ENCODE data around the gene KCTD4. TPM values are rescaled to one million over a fixed set of nuclear protein-coding genes. Genes with fewer than 3 reads are reported as not detected.

Gene KCTD4
- total RNA-seq, 1 donor from 2014 or later: 0.64 TPM

DNA sequence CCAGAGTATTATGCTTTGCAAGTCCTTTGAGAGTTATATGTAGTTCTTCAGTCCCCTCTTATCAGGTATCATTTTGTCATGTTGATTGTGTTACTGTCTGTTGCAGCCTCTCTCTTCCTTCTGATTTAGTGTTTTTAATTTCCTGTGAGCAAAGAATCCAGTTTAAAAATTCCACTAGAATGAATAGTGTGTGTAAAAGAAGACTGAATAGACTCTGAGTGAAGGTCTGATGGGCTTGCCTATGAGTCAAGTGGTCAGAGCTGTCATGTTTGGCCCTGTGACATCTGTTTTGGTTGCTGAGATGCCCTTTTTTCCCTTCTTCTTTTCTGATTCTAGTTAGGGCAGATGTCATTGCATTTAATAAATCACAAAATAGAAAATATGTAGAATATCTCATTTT is 23.3 kb upstream of the KCTD4 start:
- Histone ChIP-seq H3K4me2 (ENCODE audit: low read length) (no peak overlapping the region), H3K27me3 (ENCODE audit: insufficient read depth, low read length) (no peaks in the 10 kb centered on the region), H2AFZ (ENCODE audit: low read depth, low read length) (no peak overlapping the region), H3K36me3 (ENCODE audit: insufficient read depth, low read length) (no peaks in the 10 kb centered on the region), H3K4me1 (ENCODE audit: insufficient read depth, low read length) (peaks cover 14% of the 10 kb centered on the region), H4K20me1 (ENCODE audit: insufficient read depth, low read length) (no peaks in the 10 kb centered on the region), H3K79me2 (ENCODE audit: insufficient read depth, low read length) (peaks cover 52% of the 10 kb centered on the region), H3K9ac (ENCODE audit: low read length) (no peak overlapping the region), H3K27ac (ENCODE audit: low read depth, low read length) (no peak overlapping the region), H3K9me3 (ENCODE audit: insufficient read depth, low read depth, low read length) (no peaks in the 10 kb centered on the region), H3K4me3 (ENCODE audit: insufficient read depth, low read depth, low read length) (no peak overlapping the region)
- no peak for TF ChIP-seq EZH2 (IDR thresholded peaks at IDR 0.05; ENCODE audit: insufficient read depth, low read length)
- peaks cover 7% of the 10 kb centered on the region for H3K36me3 Mint-ChIP-seq (ENCODE audit: low read depth, unreplicated experiment)
- no peak overlapping the region for H3K27ac Mint-ChIP-seq (ENCODE audit: unreplicated experiment)
- H3K27me3 Mint-ChIP-seq (ENCODE audit: low read depth, unreplicated experiment): no peaks in the 10 kb centered on the region
- FAIRE-seq: peak; percentile 84
- peak; percentile 36 for DNase-seq (ENCODE audit: low read depth)
- no peaks in the 10 kb centered on the region for H3K9me3 Mint-ChIP-seq (ENCODE audit: unreplicated experiment)
- peaks cover 27% of the 10 kb centered on the region for H3K4me1 Mint-ChIP-seq (ENCODE audit: low read depth, unreplicated experiment)
- peak overlapping the region; percentile 14 for H3K4me3 Mint-ChIP-seq (ENCODE audit: unreplicated experiment)

GRCh38 chr13:45222919-45223318 is 22.1 kb upstream of the KCTD4 start:
- FAIRE-seq: no peak
- H3K4me1 ChIP-seq (ENCODE audit: insufficient read depth, low read length): peaks cover 20% of the 10 kb centered on the region
- H3K27ac Mint-ChIP-seq (ENCODE audit: unreplicated experiment): peak overlapping the region; percentile 75
- H3K27ac ChIP-seq (ENCODE audit: low read depth, low read length): no peak overlapping the region
- H3K4me3 Mint-ChIP-seq (ENCODE audit: unreplicated experiment): no peak overlapping the region
- peaks cover 4% of the 10 kb centered on the region for H3K36me3 Mint-ChIP-seq (ENCODE audit: low read depth, unreplicated experiment)
- H3K9ac ChIP-seq (ENCODE audit: low read length): no peak overlapping the region
- H4K20me1 ChIP-seq (ENCODE audit: insufficient read depth, low read length): no peaks in the 10 kb centered on the region
- H3K4me2 ChIP-seq (ENCODE audit: low read length): no peak overlapping the region
- no peak overlapping the region for H2AFZ ChIP-seq (ENCODE audit: low read depth, low read length)
- peaks cover 58% of the 10 kb centered on the region for H3K79me2 ChIP-seq (ENCODE audit: insufficient read depth, low read length)
- TF ChIP-seq, protein P1, sequence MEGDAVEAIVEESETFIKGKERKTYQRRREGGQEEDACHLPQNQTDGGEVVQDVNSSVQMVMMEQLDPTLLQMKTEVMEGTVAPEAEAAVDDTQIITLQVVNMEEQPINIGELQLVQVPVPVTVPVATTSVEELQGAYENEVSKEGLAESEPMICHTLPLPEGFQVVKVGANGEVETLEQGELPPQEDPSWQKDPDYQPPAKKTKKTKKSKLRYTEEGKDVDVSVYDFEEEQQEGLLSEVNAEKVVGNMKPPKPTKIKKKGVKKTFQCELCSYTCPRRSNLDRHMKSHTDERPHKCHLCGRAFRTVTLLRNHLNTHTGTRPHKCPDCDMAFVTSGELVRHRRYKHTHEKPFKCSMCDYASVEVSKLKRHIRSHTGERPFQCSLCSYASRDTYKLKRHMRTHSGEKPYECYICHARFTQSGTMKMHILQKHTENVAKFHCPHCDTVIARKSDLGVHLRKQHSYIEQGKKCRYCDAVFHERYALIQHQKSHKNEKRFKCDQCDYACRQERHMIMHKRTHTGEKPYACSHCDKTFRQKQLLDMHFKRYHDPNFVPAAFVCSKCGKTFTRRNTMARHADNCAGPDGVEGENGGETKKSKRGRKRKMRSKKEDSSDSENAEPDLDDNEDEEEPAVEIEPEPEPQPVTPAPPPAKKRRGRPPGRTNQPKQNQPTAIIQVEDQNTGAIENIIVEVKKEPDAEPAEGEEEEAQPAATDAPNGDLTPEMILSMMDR (IDR thresholded peaks at IDR 0.05; ENCODE audit: insufficient read depth, low read depth, low read length): no peak
- no peak for TF ChIP-seq EZH2 (IDR thresholded peaks at IDR 0.05; ENCODE audit: insufficient read depth, low read length)
- no peak overlapping the region for H3K4me3 ChIP-seq (ENCODE audit: insufficient read depth, low read depth, low read length)
- H3K27me3 ChIP-seq (ENCODE audit: insufficient read depth, low read length): no peaks in the 10 kb centered on the region
- no peaks in the 10 kb centered on the region for H3K36me3 ChIP-seq (ENCODE audit: insufficient read depth, low read length)
- no peak for DNase-seq (ENCODE audit: low read depth)
- no peaks in the 10 kb centered on the region for H3K9me3 Mint-ChIP-seq (ENCODE audit: unreplicated experiment)
- peaks cover 34% of the 10 kb centered on the region for H3K4me1 Mint-ChIP-seq (ENCODE audit: low read depth, unreplicated experiment)
- H3K27me3 Mint-ChIP-seq (ENCODE audit: low read depth, unreplicated experiment): no peaks in the 10 kb centered on the region
- H3K9me3 ChIP-seq (ENCODE audit: insufficient read depth, low read depth, low read length): no peaks in the 10 kb centered on the region

DNA sequence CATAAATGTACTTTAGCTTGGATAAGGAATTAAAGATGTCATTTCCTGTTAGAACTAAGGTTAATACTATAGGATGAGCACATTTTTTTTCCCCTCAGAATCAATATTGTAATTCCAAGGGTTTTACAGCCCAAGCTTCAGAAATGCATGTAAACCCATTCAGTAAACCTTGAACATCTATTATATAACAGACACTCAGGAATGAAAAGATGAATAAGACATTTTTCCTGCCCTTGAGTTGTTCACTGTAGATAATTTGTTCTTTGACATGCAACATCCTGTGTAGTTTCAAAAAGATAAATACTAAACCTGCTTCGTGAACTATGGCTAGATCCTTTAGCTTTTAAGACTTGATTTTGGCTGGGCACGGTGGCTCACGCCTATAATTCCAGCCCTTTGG is 21.7 kb upstream of the KCTD4 start:
- FAIRE-seq (peak; percentile 34), DNase-seq (ENCODE audit: low read depth) (no peak)

More for the DNA sequence above, 21.7 kb upstream of the KCTD4 start:
- no peak overlapping the region for H2AFZ ChIP-seq (ENCODE audit: low read depth, low read length)
- no peak for TF ChIP-seq EZH2 (IDR thresholded peaks at IDR 0.05; ENCODE audit: insufficient read depth, low read length)
- TF ChIP-seq, protein P1 (IDR thresholded peaks at IDR 0.05; ENCODE audit: insufficient read depth, low read depth, low read length): no peak
- peak overlapping the region; percentile 75 for H3K27ac Mint-ChIP-seq (ENCODE audit: unreplicated experiment)
- no peak overlapping the region for H3K4me2 ChIP-seq (ENCODE audit: low read length)
- no peaks in the 10 kb centered on the region for H3K36me3 ChIP-seq (ENCODE audit: insufficient read depth, low read length)
- H3K27ac ChIP-seq (ENCODE audit: low read depth, low read length): no peak overlapping the region
- H3K4me3 ChIP-seq (ENCODE audit: insufficient read depth, low read depth, low read length): no peak overlapping the region
- H3K27me3 ChIP-seq (ENCODE audit: insufficient read depth, low read length): no peaks in the 10 kb centered on the region
- peaks cover 58% of the 10 kb centered on the region for H3K79me2 ChIP-seq (ENCODE audit: insufficient read depth, low read length)
- H3K4me1 ChIP-seq (ENCODE audit: insufficient read depth, low read length): peaks cover 20% of the 10 kb centered on the region
- H3K4me3 Mint-ChIP-seq (ENCODE audit: unreplicated experiment): no peak overlapping the region
- H3K4me1 Mint-ChIP-seq (ENCODE audit: low read depth, unreplicated experiment): peaks cover 38% of the 10 kb centered on the region
- no peaks in the 10 kb centered on the region for H4K20me1 ChIP-seq (ENCODE audit: insufficient read depth, low read length)
- no peaks in the 10 kb centered on the region for H3K9me3 ChIP-seq (ENCODE audit: insufficient read depth, low read depth, low read length)
- no peaks in the 10 kb centered on the region for H3K9me3 Mint-ChIP-seq (ENCODE audit: unreplicated experiment)
- H3K36me3 Mint-ChIP-seq (ENCODE audit: low read depth, unreplicated experiment): peaks cover 4% of the 10 kb centered on the region
- no peak overlapping the region for H3K9ac ChIP-seq (ENCODE audit: low read length)
- H3K27me3 Mint-ChIP-seq (ENCODE audit: low read depth, unreplicated experiment): no peaks in the 10 kb centered on the region
